Ishikawa (cell line): ENCODE data around the gene BCAN.

Source experiments
- CEBPB ChIP-seq: IDR thresholded peaks from 2 replicates; pipeline ENCODE4 v1.6.1; 2012
- CREB1 ChIP-seq: IDR thresholded peaks from 2 replicates; pipeline ENCODE4 v1.6.1; 2012; ENCODE audit warnings: low read depth
- EGR1 ChIP-seq: IDR thresholded peaks from 2 replicates; pipeline ENCODE4 v1.6.1; 2012
- EP300 ChIP-seq: IDR thresholded peaks from 2 replicates; pipeline ENCODE4 v1.6.1; 2012; ENCODE audit warnings: borderline replicate concordance
- FOXM1 ChIP-seq: IDR thresholded peaks from 2 replicates; pipeline ENCODE4 v1.6.1; 2012; ENCODE audit warnings: low read depth, borderline replicate concordance
- MAX ChIP-seq: IDR thresholded peaks from 2 replicates; pipeline ENCODE4 v1.6.1; 2012
- NFIC ChIP-seq: IDR thresholded peaks from 2 replicates; pipeline ENCODE4 v1.6.1; 2012
- RAD21 ChIP-seq: IDR thresholded peaks from 2 replicates; pipeline ENCODE4 v1.6.1; 2012; ENCODE audit warnings: low read depth
- REST ChIP-seq: IDR thresholded peaks from 2 replicates; pipeline ENCODE4 v1.6.1; 2012; ENCODE audit warnings: low read depth, mild to moderate bottlenecking
- TAF1 ChIP-seq: IDR thresholded peaks from 2 replicates; pipeline ENCODE4 v1.6.1; 2012; ENCODE audit warnings: low read depth, mild to moderate bottlenecking
- TCF12 ChIP-seq: IDR thresholded peaks from 2 replicates; pipeline ENCODE4 v1.6.1; 2012; ENCODE audit warnings: low read depth
- TEAD4 ChIP-seq: IDR thresholded peaks from 2 replicates; pipeline ENCODE4 v1.6.1; 2012
- USF1 ChIP-seq: IDR thresholded peaks from 2 replicates; pipeline ENCODE4 v1.6.1; 2012
- YY1 ChIP-seq: IDR thresholded peaks from 2 replicates; pipeline ENCODE4 v1.6.1; 2012; ENCODE audit warnings: low read depth
- ZBTB7A ChIP-seq: IDR thresholded peaks from 2 replicates; pipeline ENCODE4 v1.6.1; 2012; ENCODE audit warnings: low read depth

The BCAN gene

GRCh38 chr1:156665539-156665938, 23.6 kb downstream of the BCAN start:
- TF ChIP-seq RAD21, result no peak
- no peak for TF ChIP-seq EGR1
- TF ChIP-seq FOXM1, result no peak
- TF ChIP-seq CREB1, result no peak
- TF ChIP-seq TEAD4, result no peak
- TF ChIP-seq REST, result no peak
- no peak for TF ChIP-seq NFIC
- no peak for TF ChIP-seq TCF12
- no peak for TF ChIP-seq TAF1
- no peak for TF ChIP-seq EP300
- no peak for TF ChIP-seq USF1
- TF ChIP-seq YY1, result no peak
- TF ChIP-seq CEBPB, result no peak
- no peak for TF ChIP-seq MAX
- no peak for TF ChIP-seq ZBTB7A

GRCh38 chr1:156666862-156667609, 25.1 kb downstream of the BCAN start:
- no peak for TF ChIP-seq NFIC
- no peak for TF ChIP-seq YY1
- TF ChIP-seq USF1, result no peak
- TF ChIP-seq REST, result no peak
- TF ChIP-seq EGR1, result no peak
- no peak for TF ChIP-seq TCF12
- no peak for TF ChIP-seq CREB1
- TF ChIP-seq RAD21, result no peak

GRCh38 chr1:156667610-156667967, 25.7 kb downstream of the BCAN start:
- no peak for TF ChIP-seq FOXM1
- no peak for TF ChIP-seq ZBTB7A
- TF ChIP-seq TAF1, result no peak
- TF ChIP-seq REST, result no peak
- TF ChIP-seq TEAD4, result no peak
- no peak for TF ChIP-seq YY1
- TF ChIP-seq CEBPB, result no peak
- TF ChIP-seq NFIC, result no peak
- no peak for TF ChIP-seq CREB1
- TF ChIP-seq TCF12, result no peak
- TF ChIP-seq EP300, result no peak
- TF ChIP-seq RAD21, result no peak
- TF ChIP-seq USF1, result no peak
- no peak for TF ChIP-seq MAX
- TF ChIP-seq EGR1, result no peak
